Natural killer cell (primary cell): Measurements from ENCODE around the gene NFIB. TPM values are rescaled to one million over a fixed set of nuclear protein-coding genes. Genes with fewer than 3 reads are reported as not detected.

Experiments used
- ATAC-seq, 3 donors: fragments of 150-1000 bp in 2 of 3; fragments of 200-7000 bp in 1 of 3; cut with Tn5 transposase; 1 replicate in 1 of 3; 2 replicates in 2 of 3; pipeline ENCODE4 v1.10.0; 2021; ENCODE audit warnings: mild to moderate bottlenecking in 2 of 3, moderate library complexity in 2 of 3
- DNase-seq, 2 donors: peaks; one replicate each; pipeline versions ENCODE4 v3.0.0 to v3.0.0-alpha.2; 2013 to 2021; ENCODE audit warnings: mixed read lengths in 1 of 2
- H3K27ac ChIP-seq: one replicate; pipeline ENCODE4 v1.5.1; 2013; ENCODE audit warnings: mild to moderate bottlenecking, low read length
- H3K27me3 ChIP-seq: one replicate; pipeline ENCODE4 v1.6.1; 2013; ENCODE audit warnings: low read length; ENCODE audit not compliant: control insufficient read depth, insufficient read depth
- H3K36me3 ChIP-seq: one replicate; pipeline ENCODE4 v1.6.1; 2013; ENCODE audit warnings: low read length; ENCODE audit not compliant: control insufficient read depth, insufficient read depth
- H3K4me1 ChIP-seq: one replicate; pipeline ENCODE4 v1.6.1; 2013; ENCODE audit warnings: low read length; ENCODE audit not compliant: control insufficient read depth, insufficient read depth
- H3K4me3 ChIP-seq: one replicate; pipeline ENCODE4 v1.5.1; 2013; ENCODE audit warnings: low read length
- H3K9me3 ChIP-seq: one replicate; pipeline ENCODE4 v1.6.1; 2013; ENCODE audit warnings: low read length; ENCODE audit not compliant: control insufficient read depth, insufficient read depth
- H3K27ac Mint-ChIP-seq, 2 donors: one replicate each; pipeline ENCODE4 v1.8.0; 2022; ENCODE audit warnings: mild to moderate bottlenecking in 2 of 2, mixed read lengths in 2 of 2, moderate library complexity in 1 of 2
- H3K27me3 Mint-ChIP-seq, 2 donors: one replicate each; pipeline ENCODE4 v1.8.0; 2022; ENCODE audit warnings: low read depth in 2 of 2, mixed read lengths in 2 of 2
- H3K36me3 Mint-ChIP-seq: one replicate; pipeline ENCODE4 v1.8.0; 2022; ENCODE audit warnings: mixed read lengths
- H3K4me1 Mint-ChIP-seq, 2 donors: one replicate each; pipeline ENCODE4 v1.8.0; 2022; ENCODE audit warnings: mixed read lengths in 2 of 2
- H3K4me3 Mint-ChIP-seq: one replicate; pipeline ENCODE4 v1.8.0; 2022; ENCODE audit warnings: mild to moderate bottlenecking, moderate library complexity, mixed read lengths
- H3K9me3 Mint-ChIP-seq, 2 donors: one replicate each; pipeline ENCODE4 v1.8.0; 2022; ENCODE audit warnings: mixed read lengths in 2 of 2
- CTCF ChIP-seq: fragments of 200-600 bp; IDR thresholded peaks from one replicate; pipeline ENCODE4 v1.8.0; 2022; ENCODE audit warnings: antibody characterized with exemption
- WGBS: methylation state at CpG from one replicate; pipeline ENCODE4 v1.1.7; 2013; ENCODE audit warnings: missing lambda C conversion rate; ENCODE audit not compliant: insufficient coverage; 5-methylcytosine and 5-hydroxymethylcytosine counted together
- intact Hi-C: fragments of 100-400 bp; cut with micrococcal nuclease; formaldehyde crosslinking; loops from one replicate; pipeline ENCODE4 v1.14.2; 2022
- total RNA-seq, 4 donors: library from RNA; stranded (reverse); fragments of 120-200 nt in 1 of 4; gene quantifications; one replicate each; pipeline versions ENCODE4 v1.2.3 to v1.2.4, GENCODE V29; 2013 to 2022

Gene NFIB
- total RNA-seq, 3 donors from 2014 or later (not counting 1 experiment from before 2014, with no cell fraction given): 0.20 to 0.21 TPM; not detected in 1

- H3K4me1 ChIP-seq: no peaks in the 10 kb centered on the region
- TF ChIP-seq CTCF: no peak
- no peak for ATAC-seq
- WGBS: 95% methylated on average over 1 of the region's 1 CpG
- Mint-ChIP-seq H3K4me3 (no peak overlapping the region), H3K27me3 (no peaks in the 10 kb centered on the region), H3K27ac (no peak overlapping the region), H3K9me3 (peaks cover 3 to 4% of the 10 kb centered on the region in 2 donors), H3K36me3 (no peaks in the 10 kb centered on the region), H3K4me1 (no peaks in the 10 kb centered on the region)
- H3K27me3 ChIP-seq: no peaks in the 10 kb centered on the region
- no peaks in the 10 kb centered on the region for H3K9me3 ChIP-seq
- no peaks in the 10 kb centered on the region for H3K36me3 ChIP-seq
- intact Hi-C loops: no loop called here
- H3K4me3 ChIP-seq: no peak overlapping the region
- no peak overlapping the region for H3K27ac ChIP-seq
- DNase-seq: no peak
Observed at GRCh38 chr9:14218253-14218652, 95.7 kb downstream of the NFIB start.

- H3K4me1 ChIP-seq: no peaks in the 10 kb centered on the region
- no peak for ATAC-seq
- H3K9me3 ChIP-seq: no peaks in the 10 kb centered on the region
- H3K27ac ChIP-seq: no peak overlapping the region
- peaks cover 3 to 4% of the 10 kb centered on the region in 2 donors for H3K9me3 Mint-ChIP-seq
- no peak for DNase-seq
- no peak for TF ChIP-seq CTCF
- H3K36me3 ChIP-seq: no peaks in the 10 kb centered on the region
- no peaks in the 10 kb centered on the region for H3K4me1 Mint-ChIP-seq
- no peaks in the 10 kb centered on the region for H3K36me3 Mint-ChIP-seq
- H3K27ac Mint-ChIP-seq: no peak overlapping the region
- H3K27me3 ChIP-seq: no peaks in the 10 kb centered on the region
- no peaks in the 10 kb centered on the region for H3K27me3 Mint-ChIP-seq
- intact Hi-C loops: no loop called here
- 85% methylated on average over 1 of the region's 1 CpG for WGBS
- H3K4me3 Mint-ChIP-seq: no peak overlapping the region
- no peak overlapping the region for H3K4me3 ChIP-seq
Observed at GRCh38 chr9:14216612-14217194, 97.2 kb downstream of the NFIB start.

- no peaks in the 10 kb centered on the region for H3K27me3 ChIP-seq
- intact Hi-C loops: no loop called here
- Mint-ChIP-seq H3K27ac (no peak overlapping the region), H3K4me1 (no peaks in the 10 kb centered on the region), H3K9me3 (no peaks in the 10 kb centered on the region), H3K36me3 (no peaks in the 10 kb centered on the region), H3K4me3 (no peak overlapping the region), H3K27me3 (no peaks in the 10 kb centered on the region)
- no peak overlapping the region for H3K4me3 ChIP-seq
- ATAC-seq (no peak), DNase-seq (no peak)
- H3K27ac ChIP-seq: no peak overlapping the region
- no peaks in the 10 kb centered on the region for H3K36me3 ChIP-seq
- H3K9me3 ChIP-seq: no peaks in the 10 kb centered on the region
- TF ChIP-seq CTCF: no peak
- no CpG with 5 or more reads among the region's 1 CpG for WGBS
- no peaks in the 10 kb centered on the region for H3K4me1 ChIP-seq
Observed at GRCh38 chr9:14215614-14216013, 98.3 kb downstream of the NFIB start.

GRCh38 chr9:14214693-14215092 lies 99.2 kb downstream of the NFIB start:
- no peak for ATAC-seq
- Histone ChIP-seq H3K36me3 (no peaks in the 10 kb centered on the region), H3K9me3 (no peaks in the 10 kb centered on the region), H3K4me1 (no peaks in the 10 kb centered on the region), H3K27me3 (no peaks in the 10 kb centered on the region), H3K4me3 (no peak overlapping the region), H3K27ac (no peak overlapping the region)
- H3K27ac Mint-ChIP-seq: no peak overlapping the region
- no CpG with 5 or more reads among the region's 2 CpGs for WGBS
- intact Hi-C loops: no loop called here
- no peaks in the 10 kb centered on the region for H3K36me3 Mint-ChIP-seq
- no peaks in the 10 kb centered on the region for H3K4me1 Mint-ChIP-seq
- TF ChIP-seq CTCF: no peak
- DNase-seq: no peak
- peaks cover 0 to 2% of the 10 kb centered on the region in 2 donors for H3K9me3 Mint-ChIP-seq
- H3K27me3 Mint-ChIP-seq: no peaks in the 10 kb centered on the region
- H3K4me3 Mint-ChIP-seq: no peak overlapping the region
